ENCODE data around the gene CBLN3.

DNA sequence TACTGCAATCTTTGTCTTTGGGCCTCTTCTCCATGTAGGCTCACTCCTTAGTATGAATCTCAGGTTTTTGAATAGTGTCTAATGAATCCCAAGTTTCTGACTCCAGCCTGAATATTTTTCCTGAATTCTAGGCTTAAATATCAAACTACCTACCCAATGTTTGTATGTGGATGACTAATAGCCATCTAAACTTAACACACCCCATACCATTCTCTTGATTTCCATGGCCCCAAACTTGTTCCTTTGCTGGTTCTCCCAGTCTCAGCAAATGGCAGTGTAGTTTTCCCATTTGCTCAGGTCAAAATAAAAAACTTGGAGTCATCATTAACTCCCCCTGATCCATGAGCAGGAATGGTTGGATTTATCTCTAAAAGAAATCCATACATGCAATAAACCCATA lies 31.9 kb upstream of the CBLN3 start:
- TF ChIP-seq CTCF (conservative IDR thresholded peaks at IDR 0.05; ENCODE audit: low read depth, low read length): no peak
- no peak for TF ChIP-seq EZH2 (IDR thresholded peaks at IDR 0.05; ENCODE audit: low read length, unreplicated experiment)
- TF ChIP-seq EZH2phosphoT487 (IDR thresholded peaks at IDR 0.05; ENCODE audit: borderline replicate concordance, low read length): no peak

All from PC-3 (cell line).